H9 (cell line): Measurements from ENCODE around the gene TBATA. TPM values are rescaled to one million over a fixed set of nuclear protein-coding genes. Genes with fewer than 3 reads are reported as not detected.

Experiments
- DNase-seq: peaks from one replicate; pipeline ENCODE4 v3.0.0-alpha.2; 2017
- H2AFZ ChIP-seq: one replicate; pipeline ENCODE4 v1.6.1; 2013; ENCODE audit warnings: mild to moderate bottlenecking, low read length, control low read depth, moderate library complexity
- H2AK5ac ChIP-seq: 2 replicates; pipeline ENCODE4 v1.6.1; 2013; ENCODE audit warnings: low read length, control low read depth, mixed read lengths; ENCODE audit not compliant: insufficient read length
- H2BK120ac ChIP-seq: one replicate; pipeline ENCODE4 v1.6.1; 2013; ENCODE audit warnings: low read depth, mild to moderate bottlenecking, low read length, control low read depth, inconsistent platforms; ENCODE audit not compliant: poor library complexity, severe bottlenecking
- H2BK12ac ChIP-seq: 2 replicates; pipeline ENCODE4 v1.6.1; 2013; ENCODE audit warnings: low read length, control low read depth, mixed read lengths, low read depth; ENCODE audit not compliant: insufficient read length
- H2BK15ac ChIP-seq: 2 replicates; pipeline ENCODE4 v1.6.1; 2013; ENCODE audit warnings: low read depth, low read length, control low read depth
- H2BK20ac ChIP-seq: one replicate; pipeline ENCODE4 v1.6.1; 2013; ENCODE audit warnings: low read depth, mild to moderate bottlenecking, low read length, control low read depth, inconsistent platforms; ENCODE audit not compliant: poor library complexity, severe bottlenecking
- H2BK5ac ChIP-seq: 2 replicates; pipeline ENCODE4 v1.6.1; 2013; ENCODE audit warnings: low read length, control low read depth, mixed read lengths; ENCODE audit not compliant: insufficient read length
- H3K14ac ChIP-seq: 2 replicates; pipeline ENCODE4 v1.6.1; 2013; ENCODE audit warnings: low read length, control low read depth; ENCODE audit not compliant: insufficient read depth
- H3K18ac ChIP-seq: 2 replicates; pipeline ENCODE4 v1.6.1; 2013; ENCODE audit warnings: low read depth, mild to moderate bottlenecking, mixed read lengths, low read length, control low read depth; ENCODE audit not compliant: insufficient read length
- H3K23ac ChIP-seq: 2 replicates; pipeline ENCODE4 v1.6.1; 2013; ENCODE audit warnings: low read length, control low read depth, mixed read lengths, low read depth; ENCODE audit not compliant: insufficient read length
- H3K23me2 ChIP-seq: 2 replicates; pipeline ENCODE4 v1.6.1; 2013; ENCODE audit warnings: low read depth, mild to moderate bottlenecking, mixed read lengths, low read length, control low read depth; ENCODE audit not compliant: insufficient read length, poor library complexity, severe bottlenecking
- H3K27ac ChIP-seq: 2 replicates; pipeline ENCODE4 v1.5.1; 2013; ENCODE audit warnings: low read length, control low read depth, mixed read lengths, low read depth; ENCODE audit not compliant: insufficient read length
- H3K27me3 ChIP-seq: 2 replicates; pipeline ENCODE4 v1.6.1; 2013; ENCODE audit warnings: low read length, control low read depth, inconsistent platforms; ENCODE audit not compliant: insufficient read depth
- H3K4ac ChIP-seq: 2 replicates; pipeline ENCODE4 v1.6.1; 2013; ENCODE audit warnings: low read depth, mild to moderate bottlenecking, control low read depth, inconsistent platforms, low read length, moderate library complexity
- H3K4me1 ChIP-seq: 2 replicates; pipeline ENCODE4 v1.6.1; 2013; ENCODE audit warnings: low read length, control low read depth, inconsistent platforms; ENCODE audit not compliant: insufficient read depth
- H3K4me2 ChIP-seq: 2 replicates; pipeline ENCODE4 v1.6.1; 2013; ENCODE audit warnings: low read length, control low read depth, mixed read lengths; ENCODE audit not compliant: insufficient read length, insufficient read depth
- H3K56ac ChIP-seq: 2 replicates; pipeline ENCODE4 v1.6.1; 2013; ENCODE audit warnings: low read depth, mild to moderate bottlenecking, mixed read lengths, low read length, control low read depth; ENCODE audit not compliant: insufficient read length
- H3K79me1 ChIP-seq: 2 replicates; pipeline ENCODE4 v1.6.1; 2013; ENCODE audit warnings: low read depth, mild to moderate bottlenecking, moderate library complexity, low read length, control low read depth, inconsistent platforms; ENCODE audit not compliant: insufficient read depth, poor library complexity, severe bottlenecking
- H3K79me2 ChIP-seq: 2 replicates; pipeline ENCODE4 v1.6.1; 2013; ENCODE audit warnings: low read length, control low read depth, inconsistent platforms; ENCODE audit not compliant: insufficient read depth
- H3K9ac ChIP-seq: 2 replicates; pipeline ENCODE4 v1.6.1; 2013; ENCODE audit warnings: low read length, control low read depth, mixed read lengths; ENCODE audit not compliant: insufficient read length; ENCODE audit errors: extremely low read depth
- H3K9me3 ChIP-seq: one replicate; pipeline ENCODE4 v1.6.1; 2013; ENCODE audit warnings: low read depth, low read length, inconsistent platforms; ENCODE audit not compliant: control insufficient read depth
- H3T11ph ChIP-seq: one replicate; pipeline ENCODE4 v1.6.1; 2013; ENCODE audit warnings: mild to moderate bottlenecking, low read length, control low read depth, inconsistent platforms
- H4K20me1 ChIP-seq: one replicate; pipeline ENCODE4 v1.6.1; 2013; ENCODE audit not compliant: control insufficient read depth, insufficient read length, insufficient read depth
- H4K5ac ChIP-seq: 2 replicates; pipeline ENCODE4 v1.6.1; 2013; ENCODE audit warnings: low read depth, mild to moderate bottlenecking, mixed read lengths, low read length, control low read depth; ENCODE audit not compliant: insufficient read length
- H4K8ac ChIP-seq: replicated peaks from 2 replicates; pipeline ENCODE4 v1.6.1; 2013; ENCODE audit warnings: low read length, control low read depth, mixed read lengths, low read depth; ENCODE audit not compliant: insufficient read length
- H4K91ac ChIP-seq: 2 replicates; pipeline ENCODE4 v1.6.1; 2013; ENCODE audit warnings: low read depth, mild to moderate bottlenecking, moderate library complexity, mixed read lengths, low read length, control low read depth; ENCODE audit not compliant: insufficient read length
- H3K27ac Mint-ChIP-seq, 3 experiments: 2 replicates in 2 of 3; 3 replicates in 1 of 3; pipeline ENCODE4 v1.8.0; 2020 to 2021; ENCODE audit warnings: mixed read lengths in 3 of 3, mild to moderate bottlenecking in 1 of 3, moderate library complexity in 1 of 3
- H3K27me3 Mint-ChIP-seq: 2 replicates; pipeline ENCODE4 v1.8.0; 2021; ENCODE audit warnings: low read depth, mild to moderate bottlenecking, moderate library complexity, mixed read lengths
- H3K36me3 Mint-ChIP-seq, 3 experiments: 2 replicates in 2 of 3; 3 replicates in 1 of 3; pipeline ENCODE4 v1.8.0; 2020 to 2021; ENCODE audit warnings: low read depth in 3 of 3, mixed read lengths in 3 of 3; ENCODE audit not compliant: insufficient read depth in 1 of 3
- H3K4me1 Mint-ChIP-seq, 2 experiments: 2 replicates each; pipeline ENCODE4 v1.8.0; 2020; ENCODE audit warnings: mixed read lengths in 2 of 2
- H3K4me3 Mint-ChIP-seq, 2 experiments: 2 replicates in 1 of 2; 3 replicates in 1 of 2; pipeline ENCODE4 v1.8.0; 2020 to 2021; ENCODE audit warnings: mild to moderate bottlenecking in 2 of 2, mixed read lengths in 2 of 2, moderate library complexity in 1 of 2
- H3K9me3 Mint-ChIP-seq, 2 experiments: 2 replicates in 1 of 2; 3 replicates in 1 of 2; pipeline ENCODE4 v1.8.0; 2020; ENCODE audit warnings: mild to moderate bottlenecking in 2 of 2, mixed read lengths in 2 of 2, moderate library complexity in 1 of 2
- WGBS: extraction: QIAGEN DNeasy Blood & Tissue Kit; methylation state at CpG from one replicate; pipeline ENCODE4 v1.1.7; 2013; ENCODE audit warnings: missing lambda C conversion rate, low lambda C conversion rate, mixed read lengths; ENCODE audit not compliant: insufficient read length; ENCODE audit errors: extremely low coverage; 5-methylcytosine and 5-hydroxymethylcytosine counted together
- total RNA-seq: library from RNA; stranded (reverse); gene quantifications from 2 replicates; pipeline ENCODE4 v1.2.1, GENCODE V29; 2021
- TF ChIP-seq, protein P1 (sequence below): fragments of 200-600 bp; sonication (generic); conservative IDR thresholded peaks from 3 replicates; pipeline ENCODE4 v1.8.0; 2021; ENCODE audit warnings: antibody characterized with exemption, mild to moderate bottlenecking

Gene TBATA
- total RNA-seq, 1 experiment from 2014 or later = not detected

GRCh38 chr10:70729763-70730357, 55.3 kb downstream of the TBATA start:
- no peak overlapping the region for H2AFZ ChIP-seq
- no peaks in the 10 kb centered on the region for H3K79me1 ChIP-seq
- no peak overlapping the region for H4K8ac ChIP-seq
- no peak overlapping the region for H3K9ac ChIP-seq
- H2BK120ac ChIP-seq = no peak overlapping the region
- H3K27me3 ChIP-seq = no peaks in the 10 kb centered on the region
- H2BK15ac ChIP-seq = no peak overlapping the region
- no peaks in the 10 kb centered on the region for H4K20me1 ChIP-seq
- no peaks in the 10 kb centered on the region; the same call in 1 of the 2 replicates for H3K4me1 ChIP-seq
- no peak overlapping the region for H3K4me3 Mint-ChIP-seq
- no peak overlapping the region for H3K18ac ChIP-seq
- H3K4me2 ChIP-seq = no peak overlapping the region
- H3K56ac ChIP-seq = no peak overlapping the region
- peaks cover 0 to 7% (median 2%) of the 10 kb centered on the region in 3 experiments; a peak in 6 of 7 replicates for H3K36me3 Mint-ChIP-seq
- H3K9me3 ChIP-seq = no peaks in the 10 kb centered on the region
- no peak overlapping the region for H3K23ac ChIP-seq
- WGBS = no CpG with 5 or more reads among the region's 16 CpGs
- TF ChIP-seq, protein P1, sequence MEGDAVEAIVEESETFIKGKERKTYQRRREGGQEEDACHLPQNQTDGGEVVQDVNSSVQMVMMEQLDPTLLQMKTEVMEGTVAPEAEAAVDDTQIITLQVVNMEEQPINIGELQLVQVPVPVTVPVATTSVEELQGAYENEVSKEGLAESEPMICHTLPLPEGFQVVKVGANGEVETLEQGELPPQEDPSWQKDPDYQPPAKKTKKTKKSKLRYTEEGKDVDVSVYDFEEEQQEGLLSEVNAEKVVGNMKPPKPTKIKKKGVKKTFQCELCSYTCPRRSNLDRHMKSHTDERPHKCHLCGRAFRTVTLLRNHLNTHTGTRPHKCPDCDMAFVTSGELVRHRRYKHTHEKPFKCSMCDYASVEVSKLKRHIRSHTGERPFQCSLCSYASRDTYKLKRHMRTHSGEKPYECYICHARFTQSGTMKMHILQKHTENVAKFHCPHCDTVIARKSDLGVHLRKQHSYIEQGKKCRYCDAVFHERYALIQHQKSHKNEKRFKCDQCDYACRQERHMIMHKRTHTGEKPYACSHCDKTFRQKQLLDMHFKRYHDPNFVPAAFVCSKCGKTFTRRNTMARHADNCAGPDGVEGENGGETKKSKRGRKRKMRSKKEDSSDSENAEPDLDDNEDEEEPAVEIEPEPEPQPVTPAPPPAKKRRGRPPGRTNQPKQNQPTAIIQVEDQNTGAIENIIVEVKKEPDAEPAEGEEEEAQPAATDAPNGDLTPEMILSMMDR = no peak
- no peak for DNase-seq
- no peak overlapping the region for H4K91ac ChIP-seq
- peaks cover 9 to 13% of the 10 kb centered on the region in 2 experiments for H3K4me1 Mint-ChIP-seq
- H3K27ac Mint-ChIP-seq = no peak overlapping the region
- no peak overlapping the region for H3K4ac ChIP-seq
- no peaks in the 10 kb centered on the region for H3K79me2 ChIP-seq
- no peak overlapping the region for H2BK12ac ChIP-seq
- H2BK5ac ChIP-seq = no peak overlapping the region
- no peak overlapping the region for H3K27ac ChIP-seq
- H2AK5ac ChIP-seq = no peak overlapping the region
- no peak overlapping the region for H3T11ph ChIP-seq
- no peaks in the 10 kb centered on the region for H3K23me2 ChIP-seq
- no peak overlapping the region for H2BK20ac ChIP-seq
- no peaks in the 10 kb centered on the region; the same call in 1 of the 2 replicates for H3K27me3 Mint-ChIP-seq
- H3K14ac ChIP-seq = no peak overlapping the region; the same call in 1 of the 2 replicates
- no peak overlapping the region for H4K5ac ChIP-seq
- H3K9me3 Mint-ChIP-seq = peaks cover 2 to 3% of the 10 kb centered on the region in 2 experiments; a peak in 4 of 5 replicates
